Measurements from ENCODE around the gene FAM13A.
"Not testable (repeated sequence)": the region's sequence is repeated elsewhere in the genome, so short reads cannot be mapped to it uniquely, and the experiment has no call there.

- not testable (repeated sequence) for TF ChIP-seq CTCF (conservative IDR thresholded peaks at IDR 0.05); EZH2 (IDR thresholded peaks at IDR 0.05; ENCODE audit: low read depth)
These were observed 51.9 kb downstream of the FAM13A start for GRCh38 chr4:89005066-89005465.

Measured in PC-9 (cell line).